ENCODE measurements around the gene MX2. TPM values are rescaled to one million over a fixed set of nuclear protein-coding genes. Genes with fewer than 3 reads are reported as not detected.
"Not testable (repeated sequence)": the region's sequence is repeated elsewhere in the genome, so short reads cannot be mapped to it uniquely, and the experiment has no call there.

The MX2 gene, protein sequence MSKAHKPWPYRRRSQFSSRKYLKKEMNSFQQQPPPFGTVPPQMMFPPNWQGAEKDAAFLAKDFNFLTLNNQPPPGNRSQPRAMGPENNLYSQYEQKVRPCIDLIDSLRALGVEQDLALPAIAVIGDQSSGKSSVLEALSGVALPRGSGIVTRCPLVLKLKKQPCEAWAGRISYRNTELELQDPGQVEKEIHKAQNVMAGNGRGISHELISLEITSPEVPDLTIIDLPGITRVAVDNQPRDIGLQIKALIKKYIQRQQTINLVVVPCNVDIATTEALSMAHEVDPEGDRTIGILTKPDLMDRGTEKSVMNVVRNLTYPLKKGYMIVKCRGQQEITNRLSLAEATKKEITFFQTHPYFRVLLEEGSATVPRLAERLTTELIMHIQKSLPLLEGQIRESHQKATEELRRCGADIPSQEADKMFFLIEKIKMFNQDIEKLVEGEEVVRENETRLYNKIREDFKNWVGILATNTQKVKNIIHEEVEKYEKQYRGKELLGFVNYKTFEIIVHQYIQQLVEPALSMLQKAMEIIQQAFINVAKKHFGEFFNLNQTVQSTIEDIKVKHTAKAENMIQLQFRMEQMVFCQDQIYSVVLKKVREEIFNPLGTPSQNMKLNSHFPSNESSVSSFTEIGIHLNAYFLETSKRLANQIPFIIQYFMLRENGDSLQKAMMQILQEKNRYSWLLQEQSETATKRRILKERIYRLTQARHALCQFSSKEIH
- total RNA-seq: 0.41 TPM

- FAIRE-seq: no peak
- no peak for DNase-seq (ENCODE audit: low spot score in 2 of 2)
These were observed at the start of gene MX2 for GRCh38 chr21:41361786-41362604. Gene MX2, plus strand, starts transcription at chr21:41362027. Its CDS starts 14,880 bp downstream, at chr21:41376907.

GRCh38 chr21:41313285-41314164 lies 48.3 kb upstream of the MX2 start:
- FAIRE-seq: not testable (repeated sequence)

DNA sequence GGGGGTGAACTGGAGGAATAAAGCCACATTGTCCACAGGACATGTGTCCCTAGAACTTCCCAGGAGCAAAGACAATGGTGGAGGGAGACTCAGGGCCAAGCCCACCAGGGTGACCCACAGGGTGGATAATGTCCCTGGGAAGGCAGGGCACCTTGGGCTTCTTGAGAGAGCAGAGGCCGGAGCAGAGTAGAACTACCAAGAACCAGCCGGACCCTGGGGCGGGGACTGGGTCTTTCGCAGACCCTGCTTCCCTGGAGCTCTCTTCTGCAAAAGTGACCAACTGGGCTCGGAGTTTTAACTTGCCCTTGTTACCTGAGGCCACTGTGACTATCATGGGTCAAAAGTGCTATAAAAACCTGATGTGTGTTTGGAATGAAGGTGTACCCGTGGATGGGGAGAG lies 46.1 kb upstream of the MX2 start:
- FAIRE-seq (no peak), DNase-seq (ENCODE audit: low spot score in 2 of 2) (no peak)

More at GRCh38 chr21:41313285-41314164, 48.3 kb upstream of the MX2 start:
- not testable (repeated sequence) for DNase-seq (ENCODE audit: low spot score in 2 of 2)

DNA sequence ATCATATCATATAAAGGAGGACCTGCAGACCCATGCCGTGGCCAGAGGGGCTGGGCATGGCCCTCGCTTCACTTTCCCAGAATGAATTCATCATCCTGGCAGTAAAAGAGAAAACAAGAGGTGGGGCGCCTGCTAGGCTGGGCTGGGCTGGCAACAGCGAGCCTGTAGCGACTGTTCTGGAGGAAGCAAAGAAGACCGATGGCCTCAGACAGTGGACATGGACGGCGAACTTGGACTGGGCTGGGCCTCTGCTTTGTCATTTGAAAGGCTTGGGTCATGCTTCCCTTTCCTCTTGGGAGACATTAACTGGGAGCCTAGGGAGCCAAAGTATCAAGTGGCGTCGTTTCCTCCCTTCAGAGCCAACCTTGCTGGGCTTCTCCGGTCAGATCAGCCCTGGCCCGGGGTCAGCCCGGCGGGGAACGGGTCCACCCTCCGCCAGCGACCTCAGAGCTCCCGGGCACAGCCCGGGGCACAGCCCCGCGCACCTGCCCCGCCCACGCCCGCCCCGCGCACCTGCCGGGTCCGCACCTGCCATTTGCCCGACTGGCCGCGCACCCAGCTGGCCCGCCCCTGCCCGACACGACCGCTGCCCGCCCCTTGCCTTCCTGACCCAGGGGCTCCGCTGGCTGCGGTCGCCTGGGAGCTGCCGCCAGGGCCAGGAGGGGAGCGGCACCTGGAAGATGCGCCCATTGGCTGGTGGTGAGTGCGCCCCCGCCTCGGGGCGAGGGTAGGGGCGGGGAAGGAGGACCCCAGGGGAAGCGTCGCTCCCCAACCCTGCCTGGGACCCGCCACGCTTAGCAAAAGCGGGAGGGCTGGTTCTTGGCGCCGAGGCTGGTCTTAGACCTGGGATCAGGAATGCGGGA lies 45.4 kb upstream of the MX2 start, which contains the start of gene FAM3B:
FAM3B (plus strand) TSS at position 602 of the 863 bp plus-strand sequence; CDS start at position 681, 79 bp downstream.
- DNase-seq (ENCODE audit: low spot score in 2 of 2): no peak

GRCh38 chr21:41317063-41317392 lies 44.8 kb upstream of the MX2 start:
- DNase-seq (ENCODE audit: low spot score in 2 of 2) (no peak), FAIRE-seq (no peak)

More for the DNA sequence above, 45.4 kb upstream of the MX2 start, which contains the start of gene FAM3B:
- no peak for FAIRE-seq

DNA sequence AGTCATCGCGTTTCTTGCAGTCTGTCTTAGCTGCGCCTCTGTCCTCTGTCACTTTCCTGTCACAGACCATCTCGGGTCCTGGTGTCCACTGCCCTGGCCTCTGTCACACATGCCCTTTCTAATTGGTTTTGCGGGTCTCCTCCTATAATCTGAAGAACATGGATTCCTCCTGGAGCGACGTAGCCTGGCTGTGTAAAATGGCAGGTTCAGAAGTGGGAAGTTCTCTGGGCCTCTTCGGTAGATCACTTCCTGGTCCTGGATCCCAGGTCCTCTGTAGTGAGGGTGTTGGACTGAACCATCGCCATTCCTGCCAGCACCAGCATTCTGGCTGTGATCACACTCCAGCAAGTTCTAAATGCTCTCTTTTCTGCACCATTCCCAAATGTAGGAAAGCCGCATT lies 44.4 kb upstream of the MX2 start:
- FAIRE-seq (no peak), DNase-seq (ENCODE audit: low spot score in 2 of 2) (no peak)

DNA sequence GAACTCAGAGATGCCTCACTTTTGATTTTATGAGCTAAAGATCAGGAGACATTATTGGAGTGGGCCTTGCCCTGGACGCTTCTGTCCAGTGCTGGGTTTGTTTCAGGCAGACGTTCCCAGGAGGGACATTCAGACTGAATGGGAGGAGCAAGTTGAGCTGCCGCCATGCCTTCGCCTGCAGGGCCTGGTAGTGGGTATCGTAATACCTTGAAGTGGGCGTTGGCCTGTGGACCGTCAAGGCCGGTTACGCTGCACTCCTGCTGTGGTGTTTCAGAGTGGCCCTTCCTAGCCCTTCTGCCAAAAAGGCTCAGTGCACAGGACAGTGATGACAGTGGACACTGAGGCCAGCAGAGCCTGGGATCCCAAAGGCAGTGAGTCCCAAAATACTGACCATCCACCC lies 43.6 kb upstream of the MX2 start:
- no peak for FAIRE-seq
- no peak for DNase-seq (ENCODE audit: low spot score in 2 of 2)

DNA sequence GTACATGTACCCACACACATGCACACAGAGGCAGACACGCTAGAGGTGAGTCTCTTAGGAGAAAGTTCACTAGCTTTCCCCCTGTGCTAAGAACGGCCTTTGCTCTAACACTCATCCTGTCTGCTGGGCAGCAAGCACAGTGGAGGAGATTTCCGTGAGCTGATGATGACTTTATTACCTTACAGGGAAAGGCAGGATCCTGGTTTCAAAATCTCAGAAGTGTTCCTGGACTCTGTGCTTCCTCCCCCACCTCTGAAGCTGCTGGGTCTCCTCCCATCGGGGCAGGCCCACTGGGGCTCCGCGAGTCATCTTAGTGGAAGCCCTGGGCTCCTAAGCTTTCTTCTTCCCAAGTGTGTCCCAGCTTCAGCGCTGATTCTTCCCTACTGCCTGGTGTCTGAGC lies 42.6 kb upstream of the MX2 start:
- FAIRE-seq (no peak), DNase-seq (ENCODE audit: low spot score in 2 of 2) (no peak)

DNA sequence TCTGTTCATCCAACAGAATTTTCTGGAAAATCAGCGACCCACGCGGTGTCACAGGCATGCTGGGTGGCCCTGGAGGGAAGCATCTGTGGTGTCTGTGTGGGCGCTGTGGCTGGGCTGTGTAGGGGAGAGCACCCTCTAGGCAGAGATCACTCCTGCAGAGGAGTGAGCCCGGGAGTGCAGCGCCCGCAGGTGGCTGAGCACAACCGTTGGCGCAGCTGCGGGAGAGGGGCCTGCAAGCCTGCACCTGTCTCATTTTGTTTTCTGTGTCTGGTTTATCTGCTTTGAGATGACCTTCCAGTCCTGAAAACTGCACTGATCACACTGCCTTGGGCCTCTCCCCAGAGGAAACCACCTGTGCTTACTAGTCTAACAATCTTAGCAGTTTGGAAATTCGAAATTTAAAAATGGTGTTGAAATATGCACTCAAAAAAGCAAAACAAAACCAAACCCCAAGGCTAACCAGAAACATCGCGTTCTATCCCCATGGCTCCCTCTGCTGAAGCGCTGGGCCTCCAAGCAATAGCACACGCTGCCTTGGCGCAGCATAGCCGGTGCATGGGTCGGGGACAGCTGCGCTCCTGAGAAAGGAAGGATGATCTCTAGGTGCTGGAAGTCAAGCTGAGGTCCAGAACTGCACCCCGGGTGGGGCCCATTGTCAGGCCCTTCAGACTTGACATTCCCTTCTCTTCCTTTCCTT lies 40.5 kb upstream of the MX2 start:
- no peak for DNase-seq (ENCODE audit: low spot score in 2 of 2)
- no peak for FAIRE-seq

DNA sequence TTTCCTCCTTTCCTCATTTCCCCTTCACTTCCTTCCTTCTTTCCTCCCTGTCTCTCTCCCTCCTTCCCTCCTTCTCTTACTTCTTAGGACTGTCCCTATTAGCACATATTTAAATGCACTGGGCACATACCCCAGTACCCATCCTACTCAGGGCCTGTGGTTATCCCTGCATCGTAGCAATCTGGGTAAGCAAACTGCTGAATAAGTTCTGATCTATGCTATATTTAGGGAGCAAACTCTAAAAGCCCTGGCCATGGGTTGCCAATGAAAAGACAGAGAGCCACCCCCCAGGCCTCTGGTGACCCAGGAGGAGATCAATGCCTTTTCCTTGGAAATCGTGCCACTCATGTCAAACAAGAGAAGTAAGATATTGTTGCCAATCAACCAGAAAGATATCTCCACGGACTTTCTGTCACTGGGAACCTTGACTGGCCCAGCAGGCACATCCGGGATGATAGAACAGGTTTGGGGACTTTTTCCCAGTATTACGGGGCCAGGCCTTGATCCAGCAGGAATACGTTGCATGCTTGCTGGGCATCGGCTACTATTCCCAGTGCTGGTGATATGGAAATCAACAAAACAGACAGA lies 39.8 kb upstream of the MX2 start:
- FAIRE-seq (no peak), DNase-seq (ENCODE audit: low spot score in 2 of 2) (no peak)

- no peak for FAIRE-seq
- DNase-seq (ENCODE audit: low spot score in 2 of 2): no peak
These were observed 39.1 kb upstream of the MX2 start for GRCh38 chr21:41322496-41323382.

GRCh38 chr21:41325138-41325912 lies 36.5 kb upstream of the MX2 start:
- DNase-seq (ENCODE audit: low spot score in 2 of 2) (no peak), FAIRE-seq (no peak)

DNA sequence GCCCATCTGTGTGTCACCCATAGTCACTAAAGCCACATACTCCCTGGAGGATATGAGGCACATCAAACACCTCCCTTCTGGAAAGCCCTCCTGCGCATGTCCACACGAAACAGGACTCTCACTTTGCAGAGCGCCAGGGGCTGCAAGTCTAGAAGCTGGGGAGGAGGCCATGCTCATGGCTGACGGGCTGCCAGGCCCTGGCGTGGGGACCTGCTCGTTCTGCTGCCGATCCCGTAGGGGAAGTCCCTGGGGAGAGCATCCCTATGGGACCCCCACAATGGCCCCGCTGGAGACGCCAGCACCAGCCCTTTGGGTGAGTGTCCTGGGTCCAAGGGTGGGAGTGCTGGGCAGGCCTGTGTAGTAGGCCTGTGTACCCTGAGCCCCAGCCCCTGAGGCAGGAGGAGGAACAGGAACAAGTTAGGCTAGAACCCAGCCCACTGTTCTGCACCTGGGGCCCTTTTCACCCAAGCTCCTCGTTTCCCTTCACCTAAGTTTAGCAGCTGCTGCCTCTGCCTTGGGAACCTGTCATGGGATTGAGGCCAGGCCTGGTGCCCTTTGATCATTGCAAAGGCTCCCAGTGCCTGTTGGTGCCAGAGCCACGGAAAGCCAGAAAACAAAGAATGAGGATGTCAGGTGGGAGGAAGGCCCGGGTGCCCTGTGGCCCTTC lies 35.3 kb upstream of the MX2 start:
- no peak for FAIRE-seq
- DNase-seq (ENCODE audit: low spot score in 2 of 2): no peak

- no peak for FAIRE-seq
- no peak for DNase-seq (ENCODE audit: low spot score in 2 of 2)
These were observed 34.1 kb upstream of the MX2 start for GRCh38 chr21:41327753-41328152.

Measured in frontal cortex (tissue), 4 donors.